Activated CD4-positive, alpha-beta T cell treated with anti-CD3 and anti-CD28 coated beads, Interleukin-2, amount 10 ng/mL, durations not matched to agents 24 days and 14 days (primary cell): ENCODE results near the gene HOXD8. TPM values are rescaled to one million over a fixed set of nuclear protein-coding genes. Genes with fewer than 3 reads are reported as not detected.

Experiments
- DNase-seq: peaks from one replicate; pipeline ENCODE4 v3.0.0; 2022
- H3K27ac Mint-ChIP-seq: one replicate; pipeline ENCODE4 v1.8.0; 2022; ENCODE audit warnings: mild to moderate bottlenecking, mixed read lengths
- H3K27me3 Mint-ChIP-seq: one replicate; pipeline ENCODE4 v1.8.0; 2022; ENCODE audit warnings: mixed read lengths
- H3K36me3 Mint-ChIP-seq: one replicate; pipeline ENCODE4 v1.8.0; 2022; ENCODE audit warnings: low read depth, mild to moderate bottlenecking, mixed read lengths
- H3K4me1 Mint-ChIP-seq: one replicate; pipeline ENCODE4 v1.8.0; 2021; ENCODE audit warnings: mixed read lengths
- H3K4me3 Mint-ChIP-seq: one replicate; pipeline ENCODE4 v1.8.0; 2022; ENCODE audit warnings: mild to moderate bottlenecking, moderate library complexity, mixed read lengths
- H3K9me3 Mint-ChIP-seq: one replicate; pipeline ENCODE4 v1.8.0; 2021; ENCODE audit warnings: mixed read lengths
- intact Hi-C: fragments of 100-400 bp; cut with micrococcal nuclease; formaldehyde crosslinking; loops from one replicate; pipeline ENCODE4 v1.15.1; 2023
- total RNA-seq: library from RNA; stranded (reverse); gene quantifications from 2 replicates; pipeline ENCODE4 v1.2.3, GENCODE V29; 2022

The HOXD8 gene
- total RNA-seq, 1 donor from 2014 or later = not detected

- intact Hi-C loops = loop anchor here (10.0 kb wide), 1 partner anchor 665 kb away; no protein-coding TSS in a partner anchor
- Mint-ChIP-seq H3K4me1 (no peaks in the 10 kb centered on the region), H3K27ac (no peak overlapping the region), H3K9me3 (no peaks in the 10 kb centered on the region), H3K27me3 (peaks cover 87% of the 10 kb centered on the region), H3K4me3 (no peak overlapping the region), H3K36me3 (no peaks in the 10 kb centered on the region)
- no peak for DNase-seq
Measured at GRCh38 chr2:176149939-176150583, 20.6 kb downstream of the HOXD8 start.

GRCh38 chr2:176150584-176151441 lies 21.3 kb downstream of the HOXD8 start:
- Mint-ChIP-seq H3K27ac (no peak overlapping the region), H3K27me3 (peaks cover 87% of the 10 kb centered on the region), H3K36me3 (no peaks in the 10 kb centered on the region), H3K4me3 (no peak overlapping the region), H3K9me3 (no peaks in the 10 kb centered on the region), H3K4me1 (no peaks in the 10 kb centered on the region)
- intact Hi-C loops = no loop called here
- no peak for DNase-seq

GRCh38 chr2:176151442-176152287 lies 22.2 kb downstream of the HOXD8 start, which contains the start of gene HOXD4:
TSS of gene HOXD4 (plus strand) at chr2:176151550. CDS start at chr2:176151634, 84 bp downstream.
- Mint-ChIP-seq H3K36me3 (no peaks in the 10 kb centered on the region), H3K4me3 (no peak within 1 kb of the TSS), H3K27me3 (peaks cover 86% of the 10 kb centered on the region), H3K27ac (no peak within 1 kb of the TSS), H3K9me3 (no peaks in the 10 kb centered on the region), H3K4me1 (no peaks in the 10 kb centered on the region)
- no peak for DNase-seq
- intact Hi-C loops = no loop called here

- intact Hi-C loops = no loop called here
- Mint-ChIP-seq H3K36me3 (no peaks in the 10 kb centered on the region), H3K27me3 (peaks cover 82% of the 10 kb centered on the region), H3K4me3 (no peak overlapping the region), H3K27ac (no peak overlapping the region), H3K9me3 (peaks cover 3% of the 10 kb centered on the region), H3K4me1 (peaks cover 2% of the 10 kb centered on the region)
- DNase-seq = no peak
Measured at GRCh38 chr2:176152350-176153181, 23.1 kb downstream of the HOXD8 start.

- Mint-ChIP-seq H3K4me1 (peaks cover 2% of the 10 kb centered on the region), H3K4me3 (no peak overlapping the region), H3K27me3 (peaks cover 79% of the 10 kb centered on the region), H3K27ac (no peak overlapping the region), H3K9me3 (peaks cover 3% of the 10 kb centered on the region), H3K36me3 (no peaks in the 10 kb centered on the region)
- no peak for DNase-seq
- intact Hi-C loops = no loop called here
Measured at GRCh38 chr2:176154576-176155252, 25.2 kb downstream of the HOXD8 start.

- no peak for DNase-seq
- H3K27ac Mint-ChIP-seq = no peak overlapping the region
- no peak overlapping the region for H3K4me3 Mint-ChIP-seq
- H3K4me1 Mint-ChIP-seq = peaks cover 2% of the 10 kb centered on the region
- H3K9me3 Mint-ChIP-seq = peaks cover 3% of the 10 kb centered on the region
- H3K27me3 Mint-ChIP-seq = peaks cover 77% of the 10 kb centered on the region
- intact Hi-C loops = loop anchor here (2.0 kb wide), 1 partner anchor 17 kb away; no protein-coding TSS in a partner anchor
- no peaks in the 10 kb centered on the region for H3K36me3 Mint-ChIP-seq
Measured at GRCh38 chr2:176155356-176156044, 26.0 kb downstream of the HOXD8 start.

GRCh38 chr2:176156301-176156806 lies 26.8 kb downstream of the HOXD8 start:
- no peaks in the 10 kb centered on the region for H3K36me3 Mint-ChIP-seq
- H3K4me3 Mint-ChIP-seq = no peak overlapping the region
- intact Hi-C loops = loop anchor here (2.0 kb wide), 1 partner anchor 18 kb away; no protein-coding TSS in a partner anchor
- H3K4me1 Mint-ChIP-seq = peaks cover 2% of the 10 kb centered on the region
- peaks cover 76% of the 10 kb centered on the region for H3K27me3 Mint-ChIP-seq
- no peak overlapping the region for H3K27ac Mint-ChIP-seq
- H3K9me3 Mint-ChIP-seq = peaks cover 7% of the 10 kb centered on the region
- no peak for DNase-seq

GRCh38 chr2:176156807-176157498 lies 27.4 kb downstream of the HOXD8 start, which contains the start of gene HOXD3:
TSS of gene HOXD3 (plus strand) at chr2:176157307. CDS start at chr2:176169115, 11,808 bp downstream.
- Mint-ChIP-seq H3K27me3 (peaks cover 79% of the 10 kb centered on the region), H3K27ac (peak within 1 kb of the TSS; percentile 72), H3K9me3 (peaks cover 7% of the 10 kb centered on the region), H3K4me1 (peaks cover 2% of the 10 kb centered on the region), H3K4me3 (no peak within 1 kb of the TSS), H3K36me3 (no peaks in the 10 kb centered on the region)
- intact Hi-C loops = loop anchor here (2.0 kb wide), 1 partner anchor 18 kb away; no protein-coding TSS in a partner anchor
- DNase-seq = no peak

GRCh38 chr2:176157499-176158185 lies 28.1 kb downstream of the HOXD8 start:
- intact Hi-C loops = loop anchor here (2.0 kb wide), 2 partner anchors 19 to 47 kb away; no protein-coding TSS in a partner anchor
- Mint-ChIP-seq H3K27ac (peak overlapping the region; percentile 72), H3K36me3 (no peaks in the 10 kb centered on the region), H3K4me3 (no peak overlapping the region), H3K9me3 (peaks cover 7% of the 10 kb centered on the region), H3K4me1 (peaks cover 2% of the 10 kb centered on the region), H3K27me3 (peaks cover 82% of the 10 kb centered on the region)
- DNase-seq = peak; percentile 66

- Mint-ChIP-seq H3K27ac (no peak overlapping the region), H3K4me1 (peaks cover 2% of the 10 kb centered on the region), H3K27me3 (peaks cover 82% of the 10 kb centered on the region), H3K4me3 (no peak overlapping the region), H3K36me3 (no peaks in the 10 kb centered on the region), H3K9me3 (peaks cover 7% of the 10 kb centered on the region)
- DNase-seq = no peak
- intact Hi-C loops = loop anchor here (2.0 kb wide), 1 partner anchor 47 kb away; no protein-coding TSS in a partner anchor
Measured at GRCh38 chr2:176158186-176158591, 28.7 kb downstream of the HOXD8 start.
